HEK293 (cell line): ENCODE measurements around the gene PTPRG.

Experiments
- CTCF ChIA-PET: fragments of 350-600 bp; formaldehyde crosslinking; extraction: SDS; loops from one replicate; lab custom pipeline; 2021; ENCODE audit warnings: antibody characterized with exemption; lab: Yijun Ruan, JAX
- POLR2A ChIA-PET: fragments of 300-600 bp; formaldehyde crosslinking; extraction: SDS; loops from one replicate; lab custom pipeline; 2020; ENCODE audit warnings: antibody characterized with exemption, inconsistent platforms; lab: Yijun Ruan, JAX
- H3K27ac ChIP-seq: fragments of 200-500 bp; sonication (Bioruptor generic); 2 replicates; pipeline ENCODE4 v1.5.1; 2014; ENCODE audit warnings: low read depth, low read length, control low read depth, inconsistent platforms; ENCODE audit errors: extremely low read depth
- H3K36me3 ChIP-seq, 2 experiments: fragments of 200-500 bp in 1 of 2; sonication (Bioruptor generic) in 1 of 2; 1 replicate in 1 of 2; 2 replicates in 1 of 2; pipeline ENCODE4 v1.5.1; 2014 to 2017; ENCODE audit warnings: inconsistent platforms in 2 of 2, low read length in 2 of 2; ENCODE audit not compliant: control insufficient read depth in 2 of 2, insufficient read depth in 1 of 2
- H3K4me1 ChIP-seq: fragments of 200-500 bp; sonication (Bioruptor generic); 2 replicates; pipeline ENCODE4 v1.5.1; 2014; ENCODE audit warnings: mild to moderate bottlenecking, low read length, inconsistent platforms; ENCODE audit not compliant: control insufficient read depth, insufficient read depth
- H3K4me3 ChIP-seq: 2 replicates; pipeline ENCODE4 v1.5.1; 2011; ENCODE audit warnings: low read depth, mild to moderate bottlenecking, control low read depth, low read length, moderate library complexity
- H3K9me3 ChIP-seq: fragments of 200-500 bp; sonication (Bioruptor generic); 2 replicates; pipeline ENCODE4 v1.5.1; 2014; ENCODE audit warnings: low read depth, low read length, inconsistent platforms; ENCODE audit not compliant: control insufficient read depth, insufficient read depth
- IKZF3 ChIP-seq: fragments of 450-650 bp; IDR thresholded peaks from 2 replicates; pipeline ENCODE4 v1.5.0; 2018; ENCODE audit warnings: missing biosample characterization, mild to moderate bottlenecking, missing genetic modification characterization, moderate library complexity
- KLF1 ChIP-seq: fragments of 450-650 bp; formaldehyde crosslinking; IDR thresholded peaks from 2 replicates; pipeline ENCODE4 v1.5.1; 2016; ENCODE audit warnings: missing biosample characterization, missing genetic modification characterization
- KLF9 ChIP-seq: fragments of 450-650 bp; formaldehyde crosslinking; IDR thresholded peaks from 2 replicates; pipeline ENCODE4 v1.5.1; 2016; ENCODE audit warnings: missing biosample characterization, missing genetic modification characterization, low read depth
- SCRT1 ChIP-seq: fragments of 450-650 bp; formaldehyde crosslinking; IDR thresholded peaks from 2 replicates; pipeline ENCODE4 v1.5.1; 2016; ENCODE audit warnings: missing biosample characterization, missing genetic modification characterization, borderline replicate concordance
- SCRT2 ChIP-seq: fragments of 450-650 bp; formaldehyde crosslinking; IDR thresholded peaks from 2 replicates; pipeline ENCODE4 v1.5.1; 2016; ENCODE audit warnings: missing biosample characterization, missing genetic modification characterization
- TRIM28 ChIP-seq: IDR thresholded peaks from 2 replicates; pipeline ENCODE4 v1.6.1; 2011; ENCODE audit warnings: low read length, control low read depth, borderline replicate concordance
- ZNF112 ChIP-seq: fragments of 450-650 bp; formaldehyde crosslinking; IDR thresholded peaks from 2 replicates; pipeline ENCODE4 v1.5.0; 2017; ENCODE audit warnings: missing biosample characterization, missing genetic modification characterization
- ZNF138 ChIP-seq: fragments of 450-650 bp; formaldehyde crosslinking; IDR thresholded peaks from 2 replicates; pipeline ENCODE4 v1.5.1; 2016; ENCODE audit warnings: missing biosample characterization, missing genetic modification characterization, borderline replicate concordance
- ZNF146 ChIP-seq: fragments of 450-650 bp; formaldehyde crosslinking; IDR thresholded peaks from 2 replicates; pipeline ENCODE4 v1.5.1; 2016; ENCODE audit warnings: missing biosample characterization, missing genetic modification characterization
- ZNF2 ChIP-seq: fragments of 450-650 bp; formaldehyde crosslinking; IDR thresholded peaks from 2 replicates; pipeline ENCODE4 v1.5.1; 2016; ENCODE audit warnings: missing biosample characterization, missing genetic modification characterization
- ZNF202 ChIP-seq: fragments of 450-650 bp; formaldehyde crosslinking; IDR thresholded peaks from 2 replicates; pipeline ENCODE4 v1.5.1; 2016; ENCODE audit warnings: missing biosample characterization, missing genetic modification characterization, borderline replicate concordance
- ZNF292 ChIP-seq: fragments of 450-650 bp; formaldehyde crosslinking; IDR thresholded peaks from 2 replicates; pipeline ENCODE4 v1.5.1; 2016; ENCODE audit warnings: low read depth, missing biosample characterization, missing genetic modification characterization, borderline replicate concordance
- ZNF311 ChIP-seq: fragments of 450-650 bp; formaldehyde crosslinking; IDR thresholded peaks from 2 replicates; pipeline ENCODE4 v1.5.1; 2017; ENCODE audit warnings: missing biosample characterization, missing genetic modification characterization, borderline replicate concordance
- ZNF404 ChIP-seq: fragments of 450-650 bp; formaldehyde crosslinking; IDR thresholded peaks from 2 replicates; pipeline ENCODE4 v1.5.1; 2017; ENCODE audit warnings: missing biosample characterization, missing genetic modification characterization
- ZNF501 ChIP-seq: fragments of 450-650 bp; formaldehyde crosslinking; IDR thresholded peaks from 2 replicates; pipeline ENCODE4 v1.5.1; 2016; ENCODE audit warnings: missing biosample characterization, missing genetic modification characterization
- ZNF529 ChIP-seq: fragments of 450-650 bp; formaldehyde crosslinking; IDR thresholded peaks from 2 replicates; pipeline ENCODE4 v1.5.1; 2017; ENCODE audit warnings: missing genetic modification characterization, missing biosample characterization; ENCODE audit not compliant: insufficient replicate concordance
- ZNF580 ChIP-seq: fragments of 450-650 bp; formaldehyde crosslinking; IDR thresholded peaks from 2 replicates; pipeline ENCODE4 v1.5.1; 2016; ENCODE audit warnings: missing biosample characterization, missing genetic modification characterization
- ZNF629 ChIP-seq: fragments of 450-650 bp; formaldehyde crosslinking; IDR thresholded peaks from 2 replicates; pipeline ENCODE4 v1.5.1; 2017; ENCODE audit warnings: missing biosample characterization, missing genetic modification characterization
- ZNF768 ChIP-seq: fragments of 450-650 bp; formaldehyde crosslinking; IDR thresholded peaks from 2 replicates; pipeline ENCODE4 v1.5.1; 2018; ENCODE audit warnings: missing biosample characterization, mild to moderate bottlenecking, missing genetic modification characterization
- ZNF791 ChIP-seq: fragments of 450-650 bp; formaldehyde crosslinking; IDR thresholded peaks from 2 replicates; pipeline ENCODE4 v1.5.1; 2016; ENCODE audit warnings: missing biosample characterization, missing genetic modification characterization
- ZNF837 ChIP-seq: fragments of 450-650 bp; formaldehyde crosslinking; IDR thresholded peaks from 2 replicates; pipeline ENCODE4 v1.5.1; 2016; ENCODE audit warnings: missing biosample characterization, missing genetic modification characterization
- TF ChIP-seq, protein P1 (sequence below): fragments of 450-650 bp; formaldehyde crosslinking; IDR thresholded peaks from 2 replicates; pipeline ENCODE4 v1.5.1; 2016; ENCODE audit warnings: missing biosample characterization, missing genetic modification characterization
- TF ChIP-seq, protein P2 (sequence below): fragments of 450-650 bp; formaldehyde crosslinking; IDR thresholded peaks from 2 replicates; pipeline ENCODE4 v1.5.1; 2016; ENCODE audit warnings: missing biosample characterization, missing genetic modification characterization
- TF ChIP-seq, protein P3 (sequence below): fragments of 450-650 bp; formaldehyde crosslinking; IDR thresholded peaks from 2 replicates; pipeline ENCODE4 v1.5.0; 2017; ENCODE audit warnings: missing biosample characterization, missing genetic modification characterization, borderline replicate concordance
- TF ChIP-seq, protein P4 (sequence below): fragments of 450-650 bp; IDR thresholded peaks from 2 replicates; pipeline ENCODE4 v1.5.1; 2018; ENCODE audit warnings: missing biosample characterization, missing genetic modification characterization
- TF ChIP-seq, protein P5 (sequence below): fragments of 450-650 bp; formaldehyde crosslinking; IDR thresholded peaks from 2 replicates; pipeline ENCODE4 v1.5.1; 2017; ENCODE audit warnings: missing biosample characterization, mild to moderate bottlenecking, missing genetic modification characterization, moderate library complexity

Gene PTPRG

DNA sequence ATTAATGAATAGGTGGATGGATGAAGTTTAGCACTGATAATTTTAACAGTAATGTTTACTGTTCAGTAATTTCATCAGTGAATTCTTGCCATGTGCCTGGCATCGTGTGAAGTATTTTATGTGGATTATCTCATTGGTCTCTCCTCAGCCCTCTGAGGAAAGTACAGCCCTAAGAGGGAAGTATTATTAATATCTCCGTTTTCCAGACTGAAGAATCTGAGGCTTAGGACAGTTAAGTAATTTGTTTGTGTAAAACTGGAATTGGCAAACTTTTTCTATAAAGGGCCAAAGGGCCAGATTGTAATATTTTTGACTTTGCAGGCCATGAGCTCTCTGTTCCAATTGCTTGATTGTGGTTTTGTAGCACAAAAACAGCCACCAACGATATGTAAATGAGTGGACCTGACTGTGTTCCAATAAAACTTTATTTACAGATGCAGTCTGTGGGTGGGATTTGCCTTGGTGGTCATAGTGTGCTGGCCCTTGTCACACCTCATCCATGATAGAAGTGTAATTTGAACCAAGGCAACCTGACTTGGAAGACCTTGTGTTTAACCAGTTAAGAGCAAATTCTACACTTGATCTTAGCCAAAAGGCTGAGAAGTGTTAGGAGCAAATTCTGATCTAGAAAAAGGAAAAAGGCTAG, 556.7 kb downstream of the PTPRG start:
- TF ChIP-seq ZNF311 (tag by site-specific recombination) (no peak), SCRT1 (tag by site-specific recombination) (no peak), KLF1 (no peak), ZNF292 (tag by site-specific recombination) (no peak), ZNF837 (tag by site-specific recombination) (no peak), ZNF768 (tag by site-specific recombination) (no peak), ZNF404 (no peak), ZNF2 (tag by site-specific recombination) (no peak), ZNF138 (tag by site-specific recombination) (no peak), TRIM28 (no peak), SCRT2 (no peak), IKZF3 (tag by site-specific recombination) (no peak), ZNF529 (tag by site-specific recombination) (no peak)
- TF ChIP-seq, protein P1, sequence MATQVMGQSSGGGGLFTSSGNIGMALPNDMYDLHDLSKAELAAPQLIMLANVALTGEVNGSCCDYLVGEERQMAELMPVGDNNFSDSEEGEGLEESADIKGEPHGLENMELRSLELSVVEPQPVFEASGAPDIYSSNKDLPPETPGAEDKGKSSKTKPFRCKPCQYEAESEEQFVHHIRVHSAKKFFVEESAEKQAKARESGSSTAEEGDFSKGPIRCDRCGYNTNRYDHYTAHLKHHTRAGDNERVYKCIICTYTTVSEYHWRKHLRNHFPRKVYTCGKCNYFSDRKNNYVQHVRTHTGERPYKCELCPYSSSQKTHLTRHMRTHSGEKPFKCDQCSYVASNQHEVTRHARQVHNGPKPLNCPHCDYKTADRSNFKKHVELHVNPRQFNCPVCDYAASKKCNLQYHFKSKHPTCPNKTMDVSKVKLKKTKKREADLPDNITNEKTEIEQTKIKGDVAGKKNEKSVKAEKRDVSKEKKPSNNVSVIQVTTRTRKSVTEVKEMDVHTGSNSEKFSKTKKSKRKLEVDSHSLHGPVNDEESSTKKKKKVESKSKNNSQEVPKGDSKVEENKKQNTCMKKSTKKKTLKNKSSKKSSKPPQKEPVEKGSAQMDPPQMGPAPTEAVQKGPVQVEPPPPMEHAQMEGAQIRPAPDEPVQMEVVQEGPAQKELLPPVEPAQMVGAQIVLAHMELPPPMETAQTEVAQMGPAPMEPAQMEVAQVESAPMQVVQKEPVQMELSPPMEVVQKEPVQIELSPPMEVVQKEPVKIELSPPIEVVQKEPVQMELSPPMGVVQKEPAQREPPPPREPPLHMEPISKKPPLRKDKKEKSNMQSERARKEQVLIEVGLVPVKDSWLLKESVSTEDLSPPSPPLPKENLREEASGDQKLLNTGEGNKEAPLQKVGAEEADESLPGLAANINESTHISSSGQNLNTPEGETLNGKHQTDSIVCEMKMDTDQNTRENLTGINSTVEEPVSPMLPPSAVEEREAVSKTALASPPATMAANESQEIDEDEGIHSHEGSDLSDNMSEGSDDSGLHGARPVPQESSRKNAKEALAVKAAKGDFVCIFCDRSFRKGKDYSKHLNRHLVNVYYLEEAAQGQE: no peak
- TF ChIP-seq, protein P2, sequence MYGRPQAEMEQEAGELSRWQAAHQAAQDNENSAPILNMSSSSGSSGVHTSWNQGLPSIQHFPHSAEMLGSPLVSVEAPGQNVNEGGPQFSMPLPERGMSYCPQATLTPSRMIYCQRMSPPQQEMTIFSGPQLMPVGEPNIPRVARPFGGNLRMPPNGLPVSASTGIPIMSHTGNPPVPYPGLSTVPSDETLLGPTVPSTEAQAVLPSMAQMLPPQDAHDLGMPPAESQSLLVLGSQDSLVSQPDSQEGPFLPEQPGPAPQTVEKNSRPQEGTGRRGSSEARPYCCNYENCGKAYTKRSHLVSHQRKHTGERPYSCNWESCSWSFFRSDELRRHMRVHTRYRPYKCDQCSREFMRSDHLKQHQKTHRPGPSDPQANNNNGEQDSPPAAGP (tag by site-specific recombination): no peak
- TF ChIP-seq, protein P3, sequence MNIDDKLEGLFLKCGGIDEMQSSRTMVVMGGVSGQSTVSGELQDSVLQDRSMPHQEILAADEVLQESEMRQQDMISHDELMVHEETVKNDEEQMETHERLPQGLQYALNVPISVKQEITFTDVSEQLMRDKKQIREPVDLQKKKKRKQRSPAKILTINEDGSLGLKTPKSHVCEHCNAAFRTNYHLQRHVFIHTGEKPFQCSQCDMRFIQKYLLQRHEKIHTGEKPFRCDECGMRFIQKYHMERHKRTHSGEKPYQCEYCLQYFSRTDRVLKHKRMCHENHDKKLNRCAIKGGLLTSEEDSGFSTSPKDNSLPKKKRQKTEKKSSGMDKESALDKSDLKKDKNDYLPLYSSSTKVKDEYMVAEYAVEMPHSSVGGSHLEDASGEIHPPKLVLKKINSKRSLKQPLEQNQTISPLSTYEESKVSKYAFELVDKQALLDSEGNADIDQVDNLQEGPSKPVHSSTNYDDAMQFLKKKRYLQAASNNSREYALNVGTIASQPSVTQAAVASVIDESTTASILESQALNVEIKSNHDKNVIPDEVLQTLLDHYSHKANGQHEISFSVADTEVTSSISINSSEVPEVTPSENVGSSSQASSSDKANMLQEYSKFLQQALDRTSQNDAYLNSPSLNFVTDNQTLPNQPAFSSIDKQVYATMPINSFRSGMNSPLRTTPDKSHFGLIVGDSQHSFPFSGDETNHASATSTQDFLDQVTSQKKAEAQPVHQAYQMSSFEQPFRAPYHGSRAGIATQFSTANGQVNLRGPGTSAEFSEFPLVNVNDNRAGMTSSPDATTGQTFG (tag by site-specific recombination): no peak
- TF ChIP-seq, all 188 proteins: peak for 0
- H3K4me1 ChIP-seq: no peaks in the 10 kb centered on the region
- H3K9me3 ChIP-seq: no peaks in the 10 kb centered on the region
- no peak overlapping the region for H3K4me3 ChIP-seq
- no peaks in the 10 kb centered on the region for H3K36me3 ChIP-seq
- ChIA-PET CTCF (no interaction called here), POLR2A (no interaction called here)
- no peak overlapping the region for H3K27ac ChIP-seq

- Histone ChIP-seq H3K9me3 (no peaks in the 10 kb centered on the region), H3K36me3 (no peaks in the 10 kb centered on the region), H3K27ac (no peak overlapping the region), H3K4me3 (no peak overlapping the region), H3K4me1 (no peaks in the 10 kb centered on the region)
- ChIA-PET CTCF (no interaction called here), POLR2A (no interaction called here)
- TF ChIP-seq, protein P4, sequence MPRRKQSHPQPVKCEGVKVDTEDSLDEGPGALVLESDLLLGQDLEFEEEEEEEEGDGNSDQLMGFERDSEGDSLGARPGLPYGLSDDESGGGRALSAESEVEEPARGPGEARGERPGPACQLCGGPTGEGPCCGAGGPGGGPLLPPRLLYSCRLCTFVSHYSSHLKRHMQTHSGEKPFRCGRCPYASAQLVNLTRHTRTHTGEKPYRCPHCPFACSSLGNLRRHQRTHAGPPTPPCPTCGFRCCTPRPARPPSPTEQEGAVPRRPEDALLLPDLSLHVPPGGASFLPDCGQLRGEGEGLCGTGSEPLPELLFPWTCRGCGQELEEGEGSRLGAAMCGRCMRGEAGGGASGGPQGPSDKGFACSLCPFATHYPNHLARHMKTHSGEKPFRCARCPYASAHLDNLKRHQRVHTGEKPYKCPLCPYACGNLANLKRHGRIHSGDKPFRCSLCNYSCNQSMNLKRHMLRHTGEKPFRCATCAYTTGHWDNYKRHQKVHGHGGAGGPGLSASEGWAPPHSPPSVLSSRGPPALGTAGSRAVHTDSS (tag by site-specific recombination): no peak
- TF ChIP-seq ZNF791 (tag by site-specific recombination) (no peak), ZNF202 (no peak), ZNF112 (tag by site-specific recombination) (no peak), ZNF580 (no peak), KLF9 (tag by site-specific recombination) (no peak), ZNF837 (tag by site-specific recombination) (no peak), ZNF501 (tag by site-specific recombination) (no peak), ZNF146 (no peak), ZNF629 (tag by site-specific recombination) (no peak)
- TF ChIP-seq, protein P5, sequence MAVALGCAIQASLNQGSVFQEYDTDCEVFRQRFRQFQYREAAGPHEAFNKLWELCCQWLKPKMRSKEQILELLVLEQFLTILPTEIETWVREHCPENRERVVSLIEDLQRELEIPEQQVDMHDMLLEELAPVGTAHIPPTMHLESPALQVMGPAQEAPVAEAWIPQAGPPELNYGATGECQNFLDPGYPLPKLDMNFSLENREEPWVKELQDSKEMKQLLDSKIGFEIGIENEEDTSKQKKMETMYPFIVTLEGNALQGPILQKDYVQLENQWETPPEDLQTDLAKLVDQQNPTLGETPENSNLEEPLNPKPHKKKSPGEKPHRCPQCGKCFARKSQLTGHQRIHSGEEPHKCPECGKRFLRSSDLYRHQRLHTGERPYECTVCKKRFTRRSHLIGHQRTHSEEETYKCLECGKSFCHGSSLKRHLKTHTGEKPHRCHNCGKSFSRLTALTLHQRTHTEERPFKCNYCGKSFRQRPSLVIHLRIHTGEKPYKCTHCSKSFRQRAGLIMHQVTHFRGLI (tag by site-specific recombination): no peak
These were observed 557.8 kb downstream of the PTPRG start for GRCh38 chr3:62119139-62119538.
